ENCODE data around the gene PRKCH. TPM values are rescaled to one million over a fixed set of nuclear protein-coding genes. Genes with fewer than 3 reads are reported as not detected.

Gene PRKCH
- 1 to 10 TPM in 5 of 6 donors, under 1 TPM in 1; 0.59 to 2.8 (median 2.1) TPM for polyA plus RNA-seq (ENCODE audit: low read depth in 6 of 6)

DNA sequence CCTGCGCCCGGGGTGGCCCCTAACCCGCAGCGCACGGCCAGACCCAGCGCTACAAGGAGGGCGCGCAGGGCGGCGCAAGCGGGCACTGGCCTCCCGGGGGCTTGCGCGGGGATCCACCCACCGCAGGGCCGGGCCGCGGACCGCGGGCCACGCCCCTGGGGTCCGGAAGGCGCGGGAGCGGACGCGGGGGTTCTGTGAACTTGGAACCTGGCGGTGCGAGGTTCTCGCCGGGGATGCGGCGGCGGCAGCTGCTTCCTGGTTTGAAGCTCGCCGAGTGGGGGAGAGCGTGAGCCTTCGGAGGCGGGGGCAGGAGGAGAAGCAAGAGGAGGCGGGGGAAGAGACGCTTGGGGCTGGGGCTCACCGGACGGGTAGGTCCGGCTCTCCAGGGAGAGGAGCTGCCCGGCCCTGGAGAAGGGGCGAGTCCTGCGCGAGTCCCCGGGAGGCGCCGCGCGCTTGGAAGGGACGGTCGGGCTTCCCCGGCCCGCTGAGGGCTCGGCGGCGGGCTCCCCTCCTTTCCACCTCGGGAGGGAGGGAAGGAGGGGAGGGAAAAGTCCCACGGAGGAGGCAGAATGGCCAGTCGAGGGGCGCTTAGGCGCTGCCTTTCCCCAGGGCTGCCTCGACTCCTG, at the start of gene PRKCH:
PRKCH (plus strand) TSS at position 195 of the 626 bp plus-strand sequence. CDS start 523 bp downstream, outside the sequence.
- peaks cover 8 to 23% (median 11%) of the 10 kb centered on the region in 3 donors for H3K27me3 Mint-ChIP-seq
- peaks cover 12 to 13% (median 13%) of the 10 kb centered on the region in 3 donors for H3K4me1 Mint-ChIP-seq
- H3K4me3 Mint-ChIP-seq, result peak within 1 kb of the TSS; percentile 79 to 92 (median 89)
- ATAC-seq (ENCODE audit: low read depth in 2 of 2) (peak; percentile 84 to 87), DNase-seq (peak; percentile 45)
- H3K27ac Mint-ChIP-seq, result peak within 1 kb of the TSS in 1 of 6 donors; percentile 75
- H3K9me3 Mint-ChIP-seq, result peaks cover 0 to 13% (median 0%) of the 10 kb centered on the region in 7 donors
- no peaks in the 10 kb centered on the region for H3K36me3 Mint-ChIP-seq

DNA sequence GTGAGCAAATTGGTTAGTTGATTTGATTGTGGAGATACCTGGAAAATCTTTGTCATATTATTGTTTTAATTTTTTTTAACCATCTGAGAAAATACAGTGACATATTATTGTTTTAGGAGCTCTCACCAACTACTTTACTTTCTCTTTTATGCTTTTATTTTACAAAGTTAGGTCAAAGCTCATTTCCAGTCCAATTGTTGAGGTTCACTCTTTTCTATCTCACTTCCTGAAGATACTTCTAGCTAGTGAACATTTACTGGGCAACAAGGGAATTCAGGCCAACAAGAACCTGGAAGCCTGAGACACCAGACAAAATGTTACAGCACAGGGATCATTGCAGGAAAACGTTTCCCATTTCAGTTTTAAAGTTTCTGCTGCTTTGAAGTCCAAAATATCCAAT, 44.1 kb upstream of the PRKCH start:
- Mint-ChIP-seq H3K27ac (no peak overlapping the region), H3K9me3 (no peaks in the 10 kb centered on the region), H3K27me3 (peaks cover 48 to 63% (median 53%) of the 10 kb centered on the region in 3 donors), H3K4me3 (no peak overlapping the region), H3K4me1 (peaks cover 6 to 12% (median 12%) of the 10 kb centered on the region in 3 donors), H3K36me3 (no peaks in the 10 kb centered on the region)
- ATAC-seq (ENCODE audit: low read depth in 2 of 2) (no peak), DNase-seq (no peak)

DNA sequence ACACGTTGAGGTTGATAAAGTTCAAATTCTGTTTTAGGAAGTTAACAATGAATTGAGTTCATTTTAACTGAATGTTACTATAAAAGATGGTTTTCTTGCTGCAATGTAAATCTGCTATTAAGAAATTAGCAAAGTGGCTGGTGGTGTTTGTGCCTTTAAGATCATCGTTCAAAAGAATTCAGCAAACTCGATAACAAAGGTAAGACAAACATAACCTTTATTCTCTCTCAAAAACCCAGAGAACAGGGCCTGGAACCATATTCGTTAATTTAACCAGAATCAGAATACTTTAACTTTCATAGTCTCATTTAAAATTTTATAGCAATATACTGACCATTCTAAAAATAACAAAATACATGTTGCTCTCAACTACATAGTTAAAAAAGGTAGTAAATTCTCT, 43.6 kb upstream of the PRKCH start:
- Mint-ChIP-seq H3K27ac (no peak overlapping the region), H3K27me3 (peaks cover 50 to 61% (median 57%) of the 10 kb centered on the region in 3 donors)

DNA sequence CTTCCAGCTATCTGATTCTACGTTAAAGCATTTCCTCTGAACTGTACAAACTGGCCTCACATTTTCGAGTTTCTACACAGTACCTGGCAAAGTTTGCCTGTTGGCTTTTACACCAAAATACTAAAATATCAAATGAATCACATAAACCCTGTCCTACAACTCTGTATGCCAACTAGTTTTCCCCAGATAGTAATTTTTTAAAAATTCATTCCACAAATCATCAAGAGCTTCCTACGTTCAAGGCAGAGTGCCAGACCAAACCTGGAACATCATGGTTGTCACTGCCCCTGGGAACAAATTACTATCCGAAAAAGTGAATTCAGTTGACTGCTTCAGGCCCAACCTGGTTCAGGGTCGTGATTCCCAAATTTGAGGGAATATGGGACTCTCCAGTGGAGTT, 42.3 kb upstream of the PRKCH start:
- Mint-ChIP-seq H3K4me3 (no peak overlapping the region), H3K9me3 (no peaks in the 10 kb centered on the region), H3K27me3 (peaks cover 50 to 62% (median 59%) of the 10 kb centered on the region in 3 donors), H3K27ac (no peak overlapping the region), H3K4me1 (peaks cover 6 to 12% (median 12%) of the 10 kb centered on the region in 3 donors), H3K36me3 (no peaks in the 10 kb centered on the region)
- DNase-seq (no peak), ATAC-seq (ENCODE audit: low read depth in 2 of 2) (no peak)

More for the DNA sequence above, 43.6 kb upstream of the PRKCH start:
- no peak for ATAC-seq (ENCODE audit: low read depth in 2 of 2)
- peaks cover 6 to 12% (median 12%) of the 10 kb centered on the region in 3 donors for H3K4me1 Mint-ChIP-seq
- H3K36me3 Mint-ChIP-seq, result no peaks in the 10 kb centered on the region
- no peak for DNase-seq
- H3K4me3 Mint-ChIP-seq, result no peak overlapping the region
- no peaks in the 10 kb centered on the region for H3K9me3 Mint-ChIP-seq

DNA sequence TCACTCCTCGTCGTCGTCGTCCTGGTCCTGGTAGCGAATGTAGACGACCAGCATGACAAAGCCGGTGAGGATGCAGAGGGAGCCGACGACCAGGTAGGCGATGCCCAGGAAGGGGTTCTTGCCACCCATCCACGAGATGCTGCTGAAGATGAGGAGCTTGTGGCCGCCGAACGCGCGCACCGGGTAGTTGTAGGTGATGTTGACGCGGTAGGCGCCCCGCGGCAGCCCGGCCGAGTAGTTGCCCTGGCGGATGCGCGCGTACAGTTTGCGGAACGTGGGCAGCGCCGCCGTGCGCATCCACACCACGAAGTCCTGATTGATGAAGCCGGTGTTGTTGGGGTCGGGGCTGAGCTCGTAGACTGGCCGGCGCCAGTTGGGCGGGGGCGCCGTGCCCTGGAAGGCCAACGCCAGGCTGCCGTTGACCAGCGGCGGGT, 41.3 kb upstream of the PRKCH start:
- no peaks in the 10 kb centered on the region for H3K36me3 Mint-ChIP-seq
- DNase-seq, result no peak
- peaks cover 6 to 12% (median 12%) of the 10 kb centered on the region in 3 donors for H3K4me1 Mint-ChIP-seq
- peak; percentile 5 to 33 for ATAC-seq (ENCODE audit: low read depth in 2 of 2)
- H3K27ac Mint-ChIP-seq, result peak overlapping the region in 2 of 6 donors; percentile 32 to 61
- H3K4me3 Mint-ChIP-seq, result peak overlapping the region; percentile 61 to 86 (median 82)
- peaks cover 43 to 58% (median 56%) of the 10 kb centered on the region in 3 donors for H3K27me3 Mint-ChIP-seq
- no peaks in the 10 kb centered on the region for H3K9me3 Mint-ChIP-seq

DNA sequence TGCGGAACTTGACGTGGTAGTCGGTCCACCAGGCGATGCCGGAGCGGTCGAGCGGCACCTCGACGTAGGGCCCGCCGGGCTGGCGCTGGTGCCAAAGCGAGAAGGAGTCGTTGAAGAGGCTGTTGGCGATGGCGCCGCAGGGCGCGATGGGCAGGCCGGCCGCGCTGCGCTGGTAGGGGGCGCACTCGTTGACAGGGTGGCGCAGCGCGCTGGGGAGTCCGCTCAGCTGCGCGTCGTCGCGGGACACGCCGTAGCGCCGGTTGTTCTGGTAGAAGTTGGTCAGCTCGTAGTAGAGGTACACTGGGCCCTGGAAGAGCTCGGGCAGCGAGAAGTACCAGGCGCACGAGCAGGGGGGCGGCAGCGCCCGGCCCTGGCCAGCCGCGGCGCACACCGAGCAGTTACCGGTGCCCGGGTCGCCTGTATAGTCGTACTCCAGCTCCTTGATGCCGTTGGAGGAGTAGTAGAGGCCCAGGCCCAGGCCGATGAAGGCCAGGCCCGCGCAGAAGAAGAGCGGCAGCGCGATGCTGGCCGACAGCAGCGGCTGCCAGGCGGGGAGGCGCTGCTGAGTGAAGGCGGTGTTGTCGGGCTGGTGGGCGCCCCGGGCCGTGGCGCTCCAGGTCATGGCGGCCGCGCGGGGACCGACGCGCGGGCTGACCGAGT, 40.7 kb upstream of the PRKCH start:
- Mint-ChIP-seq H3K4me3 (peak overlapping the region; percentile 61 to 86 (median 82)), H3K27ac (peak overlapping the region in 1 of 6 donors; percentile 56), H3K4me1 (peaks cover 6 to 12% (median 12%) of the 10 kb centered on the region in 3 donors), H3K27me3 (peaks cover 47 to 61% (median 54%) of the 10 kb centered on the region in 3 donors), H3K36me3 (no peaks in the 10 kb centered on the region), H3K9me3 (no peaks in the 10 kb centered on the region)
- DNase-seq (peak; percentile 23), ATAC-seq (ENCODE audit: low read depth in 2 of 2) (peak; percentile 75 to 77)

DNA sequence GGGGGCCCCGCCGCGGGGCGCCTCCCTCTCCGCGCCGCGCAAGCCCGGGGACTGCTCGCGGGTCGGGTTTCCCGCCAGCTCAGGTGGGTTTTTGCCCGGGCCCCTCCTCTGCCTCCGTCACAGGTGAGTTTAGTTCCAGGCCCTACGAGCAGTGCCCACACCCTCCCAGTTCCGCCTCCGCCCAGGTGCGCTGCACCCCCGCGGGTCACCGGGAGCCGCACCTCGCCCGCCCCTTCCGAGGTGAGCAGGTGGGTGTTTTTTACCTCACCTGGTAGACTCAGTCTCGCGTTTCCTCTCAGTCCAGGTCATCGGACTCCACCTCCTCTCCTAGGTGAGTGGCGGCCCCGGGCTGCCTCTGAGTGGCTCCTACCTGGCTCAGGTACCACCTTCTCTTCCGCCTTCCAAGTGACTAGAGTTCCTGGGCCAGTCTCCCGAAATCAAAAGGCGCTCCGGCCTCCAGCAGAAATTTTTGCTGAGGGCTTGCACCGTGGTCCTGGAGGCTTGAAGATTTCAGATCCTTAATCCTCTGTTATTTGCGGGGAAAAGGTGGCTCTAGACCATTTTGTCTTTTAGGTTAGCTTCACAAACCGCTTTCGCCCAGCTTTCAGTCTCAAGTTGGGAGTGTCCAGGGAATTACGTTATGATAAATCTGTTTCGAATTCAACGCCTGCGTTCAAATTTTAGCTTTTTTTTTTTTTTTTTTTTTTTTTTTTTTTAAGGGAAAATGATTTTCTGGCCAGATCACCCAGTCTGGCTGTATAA, 40.0 kb upstream of the PRKCH start, which contains the start of gene TMEM30B:
TMEM30B (minus strand) TSS at position 153 of the 762 bp plus-strand sequence. CDS start 191 bp downstream, outside the sequence.
- Mint-ChIP-seq H3K4me1 (peaks cover 6 to 12% (median 12%) of the 10 kb centered on the region in 3 donors), H3K27me3 (peaks cover 47 to 62% (median 50%) of the 10 kb centered on the region in 3 donors), H3K27ac (peak within 1 kb of the TSS in 2 of 6 donors; percentile 32 to 56), H3K9me3 (no peaks in the 10 kb centered on the region), H3K36me3 (no peaks in the 10 kb centered on the region), H3K4me3 (peak within 1 kb of the TSS; percentile 68 to 86 (median 82))
- ATAC-seq (ENCODE audit: low read depth in 2 of 2) (peak in 1 of 2 donors; percentile 8), DNase-seq (no peak)

DNA sequence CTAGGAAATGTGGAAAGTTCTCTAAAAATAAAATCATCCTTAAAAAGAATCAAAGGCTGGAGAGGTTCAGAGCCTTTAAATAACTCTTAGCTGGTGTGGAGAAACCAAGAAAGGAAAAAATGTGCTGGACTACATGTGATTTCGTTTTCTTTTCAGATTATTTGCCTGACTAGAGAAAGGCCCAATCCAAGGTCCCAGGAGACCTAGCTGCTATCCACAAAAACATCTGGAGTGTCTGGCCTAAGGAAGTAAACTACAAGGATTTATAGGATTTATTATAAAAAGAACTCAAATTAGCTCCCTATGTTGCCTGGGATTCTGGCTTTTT, 39.5 kb upstream of the PRKCH start:
- H3K27ac Mint-ChIP-seq, result no peak overlapping the region
- no peak for DNase-seq
- no peak for ATAC-seq (ENCODE audit: low read depth in 2 of 2)

DNA sequence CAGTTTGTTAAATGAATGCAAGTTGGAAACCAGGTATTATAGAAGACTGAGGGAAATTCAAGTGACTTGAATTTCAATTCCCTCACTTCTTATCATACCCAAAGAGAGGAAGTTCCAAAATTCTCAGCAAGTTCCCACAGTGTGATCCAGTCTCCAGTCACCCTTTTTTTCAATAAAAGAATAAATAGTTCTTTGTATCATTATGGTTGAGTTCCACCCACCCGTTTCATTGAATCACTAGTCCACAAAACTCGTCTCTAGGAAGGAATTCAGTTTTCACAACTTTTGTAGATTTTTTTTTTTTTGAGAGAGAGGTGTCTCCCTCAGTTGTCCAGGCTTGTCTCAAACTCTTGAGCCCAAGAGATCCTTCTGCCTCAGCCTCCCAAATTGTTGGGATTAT, 38.6 kb upstream of the PRKCH start:
- Mint-ChIP-seq H3K27me3 (peaks cover 46 to 60% (median 50%) of the 10 kb centered on the region in 3 donors), H3K27ac (peak overlapping the region in 1 of 6 donors; percentile 16), H3K4me3 (peak overlapping the region in 1 of 8 donors; percentile 68), H3K9me3 (no peaks in the 10 kb centered on the region), H3K36me3 (no peaks in the 10 kb centered on the region), H3K4me1 (peaks cover 6 to 12% (median 12%) of the 10 kb centered on the region in 3 donors)
- DNase-seq (no peak), ATAC-seq (ENCODE audit: low read depth in 2 of 2) (no peak)

More for the DNA sequence above, 39.5 kb upstream of the PRKCH start:
- no peaks in the 10 kb centered on the region for H3K9me3 Mint-ChIP-seq
- H3K36me3 Mint-ChIP-seq, result no peaks in the 10 kb centered on the region
- H3K4me1 Mint-ChIP-seq, result peaks cover 6 to 12% (median 12%) of the 10 kb centered on the region in 3 donors
- H3K4me3 Mint-ChIP-seq, result peak overlapping the region in 5 of 8 donors; percentile 26 to 83 (median 68)
- peaks cover 47 to 60% (median 50%) of the 10 kb centered on the region in 3 donors for H3K27me3 Mint-ChIP-seq

DNA sequence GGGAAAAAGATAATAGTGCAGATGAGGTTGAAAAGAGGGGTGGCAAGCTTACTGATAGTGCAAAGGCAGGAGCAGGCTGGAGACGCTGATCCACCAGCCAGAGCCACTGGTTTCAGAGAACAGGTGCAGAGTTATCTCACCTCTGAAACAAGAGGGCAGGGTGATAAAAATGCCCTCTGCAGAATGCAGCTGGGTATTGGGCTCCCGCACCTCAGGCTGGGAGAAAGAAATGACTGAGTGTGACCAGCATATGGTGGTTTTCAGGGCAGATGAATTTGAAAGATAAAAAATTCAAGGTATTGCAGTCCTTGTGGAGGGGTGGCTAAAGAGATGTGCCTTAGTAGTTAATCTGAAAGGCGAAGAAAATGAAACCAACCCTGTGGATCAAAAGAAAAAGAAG, 37.4 kb upstream of the PRKCH start:
- no peak for DNase-seq
- no peak overlapping the region for H3K27ac Mint-ChIP-seq
- no peak for ATAC-seq (ENCODE audit: low read depth in 2 of 2)
- H3K36me3 Mint-ChIP-seq, result no peaks in the 10 kb centered on the region
- no peak overlapping the region for H3K4me3 Mint-ChIP-seq
- peaks cover 6 to 12% (median 12%) of the 10 kb centered on the region in 3 donors for H3K4me1 Mint-ChIP-seq
- peaks cover 41 to 57% (median 45%) of the 10 kb centered on the region in 3 donors for H3K27me3 Mint-ChIP-seq
- H3K9me3 Mint-ChIP-seq, result no peaks in the 10 kb centered on the region

DNA sequence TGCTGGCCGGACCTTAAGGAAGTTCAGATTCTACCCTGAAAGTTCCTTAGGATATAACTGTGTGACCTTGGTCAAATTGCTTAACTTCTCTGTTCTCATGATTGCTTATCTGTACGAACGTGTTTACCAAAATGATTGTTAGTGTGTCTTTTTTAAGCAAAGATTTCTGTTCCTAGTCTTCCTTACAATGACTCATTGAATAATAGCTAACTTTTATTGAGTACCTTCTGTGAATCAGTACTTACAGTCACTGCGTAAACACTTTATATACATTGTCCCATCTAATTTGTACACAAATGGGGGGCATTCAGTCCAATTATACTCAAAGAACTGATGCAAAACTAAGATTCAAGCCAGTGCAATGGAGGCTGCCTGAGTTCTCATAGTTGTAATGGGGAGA, 36.0 kb upstream of the PRKCH start:
- H3K36me3 Mint-ChIP-seq, result no peaks in the 10 kb centered on the region
- DNase-seq (no peak), ATAC-seq (ENCODE audit: low read depth in 2 of 2) (no peak)
- no peak overlapping the region for H3K27ac Mint-ChIP-seq
- H3K4me1 Mint-ChIP-seq, result peaks cover under 1 to 5% (median 5%) of the 10 kb centered on the region in 3 donors
- H3K9me3 Mint-ChIP-seq, result no peaks in the 10 kb centered on the region
- H3K27me3 Mint-ChIP-seq, result peaks cover 27 to 48% (median 32%) of the 10 kb centered on the region in 3 donors
- no peak overlapping the region for H3K4me3 Mint-ChIP-seq

DNA sequence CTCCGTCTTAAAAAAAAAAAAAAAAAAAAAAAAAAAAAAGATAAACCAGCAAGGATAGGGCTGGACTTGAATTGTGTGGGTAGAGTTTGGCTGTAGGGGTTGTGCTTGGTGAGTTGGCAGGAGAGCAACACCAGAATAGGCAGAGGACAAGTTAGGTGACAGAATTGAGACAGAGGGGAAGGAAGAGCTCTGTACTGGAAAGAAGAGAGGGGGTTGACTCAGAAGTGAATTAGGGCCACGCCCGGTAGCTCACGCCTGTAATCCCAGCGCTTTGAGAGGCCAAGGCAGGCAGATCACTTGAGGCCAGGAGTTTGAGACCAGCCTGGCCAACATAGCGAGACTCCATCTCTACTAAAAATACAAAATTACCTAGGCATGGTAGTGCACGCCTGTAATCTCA, 34.2 kb upstream of the PRKCH start:
- no peak overlapping the region for H3K4me3 Mint-ChIP-seq
- no peaks in the 10 kb centered on the region for H3K9me3 Mint-ChIP-seq
- DNase-seq (no peak), ATAC-seq (ENCODE audit: low read depth in 2 of 2) (no peak)
- H3K36me3 Mint-ChIP-seq, result no peaks in the 10 kb centered on the region
- H3K27ac Mint-ChIP-seq, result no peak overlapping the region
- no peaks in the 10 kb centered on the region for H3K4me1 Mint-ChIP-seq
- H3K27me3 Mint-ChIP-seq, result peaks cover 16 to 36% (median 18%) of the 10 kb centered on the region in 3 donors

DNA sequence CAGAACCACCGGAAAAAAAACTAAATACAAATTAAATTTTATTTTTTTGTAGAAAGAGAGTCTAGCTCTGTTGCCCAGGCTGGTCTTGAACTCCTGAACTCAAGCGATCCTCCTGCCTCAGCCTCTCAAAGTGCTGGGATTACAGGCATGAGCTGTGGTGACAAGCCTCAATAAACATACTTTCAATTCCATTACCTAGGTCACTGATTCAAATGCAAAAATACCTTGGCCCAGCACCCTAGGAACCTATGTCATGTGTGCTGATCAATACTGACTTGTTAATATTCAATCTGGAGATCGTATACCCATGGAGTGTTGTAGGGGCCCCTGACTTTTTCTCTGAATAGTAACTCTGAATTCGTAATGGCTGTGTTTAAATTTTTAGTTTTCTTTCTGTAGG, 33.2 kb upstream of the PRKCH start:
- no peak overlapping the region for H3K27ac Mint-ChIP-seq
- peaks cover 6 to 27% (median 13%) of the 10 kb centered on the region in 3 donors for H3K27me3 Mint-ChIP-seq
- DNase-seq (no peak), ATAC-seq (ENCODE audit: low read depth in 2 of 2) (no peak)
- no peak overlapping the region for H3K4me3 Mint-ChIP-seq
- H3K36me3 Mint-ChIP-seq, result no peaks in the 10 kb centered on the region
- H3K4me1 Mint-ChIP-seq, result no peaks in the 10 kb centered on the region
- H3K9me3 Mint-ChIP-seq, result no peaks in the 10 kb centered on the region
